ENCODE measurements around the gene NKPD1. TPM values are rescaled to one million over a fixed set of nuclear protein-coding genes. Genes with fewer than 3 reads are reported as not detected.

Gene NKPD1
- total RNA-seq, 4 donors from 2014 or later, result 1.2 TPM; not detected in 3

DNA sequence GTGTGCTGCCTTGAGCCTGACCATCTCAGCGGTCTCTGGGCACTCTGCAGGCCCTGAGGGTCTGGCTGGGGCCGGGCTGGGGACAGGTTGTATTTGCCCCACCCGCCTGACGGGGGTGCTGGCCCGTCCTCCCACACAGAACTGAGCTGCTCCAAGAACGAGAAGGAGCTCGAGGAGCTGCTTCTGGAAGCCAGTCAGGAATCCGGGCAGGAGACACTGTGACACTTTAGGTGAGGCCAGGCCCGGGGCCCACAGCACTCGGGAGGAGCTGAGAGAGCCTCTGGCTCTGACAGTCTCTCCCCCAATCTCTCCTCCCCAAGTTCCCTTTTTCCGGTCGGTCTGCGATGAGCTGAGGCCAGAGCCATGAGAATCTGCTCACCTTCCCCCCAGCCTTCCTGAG is 14.5 kb downstream of the NKPD1 start:
- WGBS, 2 donors, result 72 to 93% methylated on average over 7 to 9 of the region's 13 CpGs
- H3K36me3 ChIP-seq, result peaks cover 2 to 78% (median 17%) of the 10 kb centered on the region in 3 donors

DNA sequence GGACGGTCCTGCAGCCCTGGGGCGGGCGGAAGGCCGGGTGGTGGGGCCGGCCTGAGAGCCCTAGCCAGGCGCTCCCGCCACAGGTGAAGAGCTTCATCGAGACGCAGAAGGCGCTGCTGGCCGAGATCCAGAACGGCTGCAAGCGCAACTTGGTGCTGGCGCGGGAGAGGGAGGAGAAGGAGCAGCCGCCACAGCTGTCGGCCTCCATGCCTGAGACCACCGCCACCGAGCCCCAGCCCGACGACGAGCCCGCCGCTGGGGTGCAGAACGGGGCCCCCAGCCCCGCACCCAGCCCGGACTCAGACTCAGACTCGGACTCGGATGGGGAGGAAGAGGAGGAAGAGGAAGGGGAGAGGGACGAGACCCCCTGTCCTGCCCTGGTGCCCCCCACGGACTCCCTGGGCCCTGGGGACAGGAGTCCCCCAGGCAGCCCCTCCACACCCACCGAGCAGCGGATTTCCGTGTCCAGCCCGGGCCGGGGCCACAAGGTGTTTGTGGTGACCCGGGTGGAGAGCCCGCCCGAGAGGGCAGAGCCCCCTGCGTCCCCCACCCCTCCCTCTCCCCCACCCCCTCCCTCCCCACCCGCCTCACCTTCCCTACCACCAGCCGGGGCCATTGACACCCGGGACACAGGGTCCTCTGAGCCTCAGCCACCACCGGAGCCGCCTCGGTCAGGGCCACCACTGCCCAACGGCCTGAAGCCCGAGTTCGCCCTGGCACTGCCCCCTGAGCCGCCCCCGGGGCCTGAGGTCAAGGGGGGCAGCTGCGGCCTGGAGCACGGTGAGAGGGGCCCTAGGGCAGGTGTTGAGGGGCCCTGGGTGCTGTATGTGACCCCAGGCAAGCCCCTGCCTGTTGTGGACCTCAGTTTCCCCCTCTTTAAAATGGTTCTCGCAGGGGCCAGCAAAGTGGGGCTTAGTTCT is 15.3 kb downstream of the NKPD1 start:
- H3K36me3 ChIP-seq, result peaks cover 2 to 86% (median 21%) of the 10 kb centered on the region in 3 donors
- no peak for DNase-seq (ENCODE audit: low spot score in 2 of 2)
- H3K4me1 ChIP-seq, result no peaks in the 10 kb centered on the region
- no peaks in the 10 kb centered on the region for H3K9me3 ChIP-seq
- H3K4me3 ChIP-seq, result no peak overlapping the region
- WGBS, 2 donors, result 92 to 94% methylated on average over 41 to 47 of the region's 54 CpGs
- TF ChIP-seq, protein P1, sequence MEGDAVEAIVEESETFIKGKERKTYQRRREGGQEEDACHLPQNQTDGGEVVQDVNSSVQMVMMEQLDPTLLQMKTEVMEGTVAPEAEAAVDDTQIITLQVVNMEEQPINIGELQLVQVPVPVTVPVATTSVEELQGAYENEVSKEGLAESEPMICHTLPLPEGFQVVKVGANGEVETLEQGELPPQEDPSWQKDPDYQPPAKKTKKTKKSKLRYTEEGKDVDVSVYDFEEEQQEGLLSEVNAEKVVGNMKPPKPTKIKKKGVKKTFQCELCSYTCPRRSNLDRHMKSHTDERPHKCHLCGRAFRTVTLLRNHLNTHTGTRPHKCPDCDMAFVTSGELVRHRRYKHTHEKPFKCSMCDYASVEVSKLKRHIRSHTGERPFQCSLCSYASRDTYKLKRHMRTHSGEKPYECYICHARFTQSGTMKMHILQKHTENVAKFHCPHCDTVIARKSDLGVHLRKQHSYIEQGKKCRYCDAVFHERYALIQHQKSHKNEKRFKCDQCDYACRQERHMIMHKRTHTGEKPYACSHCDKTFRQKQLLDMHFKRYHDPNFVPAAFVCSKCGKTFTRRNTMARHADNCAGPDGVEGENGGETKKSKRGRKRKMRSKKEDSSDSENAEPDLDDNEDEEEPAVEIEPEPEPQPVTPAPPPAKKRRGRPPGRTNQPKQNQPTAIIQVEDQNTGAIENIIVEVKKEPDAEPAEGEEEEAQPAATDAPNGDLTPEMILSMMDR (IDR thresholded peaks at IDR 0.05), result no peak
- TF ChIP-seq EP300 (IDR thresholded peaks at IDR 0.05) (no peak), POLR2A (IDR thresholded peaks at IDR 0.05) (no peak)
- H3K27ac ChIP-seq, result no peak overlapping the region
- H3K27me3 ChIP-seq, result peaks cover 0 to under 1% of the 10 kb centered on the region in 2 donors

More for the DNA sequence above, 14.5 kb downstream of the NKPD1 start:
- no peak for TF ChIP-seq EP300 (IDR thresholded peaks at IDR 0.05)
- TF ChIP-seq, protein P1 (IDR thresholded peaks at IDR 0.05), result no peak
- TF ChIP-seq POLR2A (IDR thresholded peaks at IDR 0.05), result no peak
- H3K4me3 ChIP-seq, result no peak overlapping the region
- peaks cover 0 to 8% of the 10 kb centered on the region in 2 donors for H3K27me3 ChIP-seq
- no peak overlapping the region for H3K27ac ChIP-seq
- no peak for DNase-seq (ENCODE audit: low spot score in 2 of 2)
- H3K4me1 ChIP-seq, result no peaks in the 10 kb centered on the region
- no peaks in the 10 kb centered on the region for H3K9me3 ChIP-seq

DNA sequence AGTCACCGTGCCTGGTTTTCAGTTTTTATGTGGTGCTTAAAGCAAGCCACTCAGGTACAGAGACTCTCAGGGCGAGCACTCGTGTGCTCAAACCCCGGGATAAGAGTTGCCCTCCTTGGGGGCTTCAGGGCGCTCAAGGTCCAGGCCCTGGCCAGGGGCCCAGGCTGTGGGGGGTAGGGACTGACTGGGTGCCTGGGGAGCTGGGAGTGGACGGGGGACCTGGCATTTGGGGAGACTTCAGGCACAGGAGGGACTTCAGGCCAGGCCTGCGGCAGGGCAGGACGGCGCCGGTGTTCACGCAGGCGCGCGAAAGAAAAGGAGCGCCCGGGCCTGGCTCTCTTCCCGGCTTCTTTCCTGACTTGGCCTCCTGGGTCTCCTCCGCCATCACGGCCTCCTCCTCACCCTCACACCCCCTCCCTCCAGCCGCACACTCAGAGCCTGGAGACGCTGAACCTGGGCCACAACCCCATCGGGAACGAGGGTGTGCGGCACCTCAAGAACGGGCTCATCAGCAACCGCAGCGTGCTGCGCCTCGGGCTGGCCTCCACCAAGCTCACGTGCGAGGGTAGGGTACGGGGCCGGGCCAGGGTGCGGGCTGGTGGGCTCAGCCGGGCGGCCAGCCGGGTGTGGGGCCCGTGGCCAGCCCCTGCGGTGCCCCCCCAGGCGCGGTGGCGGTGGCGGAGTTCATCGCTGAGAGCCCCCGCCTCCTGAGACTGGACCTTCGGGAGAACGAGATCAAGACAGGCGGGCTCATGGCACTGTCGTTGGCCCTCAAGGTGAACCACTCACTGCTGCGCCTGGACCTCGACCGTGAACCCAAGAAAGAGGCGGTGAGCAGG is 16.1 kb downstream of the NKPD1 start:
- TF ChIP-seq, protein P1 (IDR thresholded peaks at IDR 0.05), result no peak
- TF ChIP-seq POLR2A (IDR thresholded peaks at IDR 0.05) (no peak), EP300 (IDR thresholded peaks at IDR 0.05) (no peak)
- H3K9me3 ChIP-seq, result no peaks in the 10 kb centered on the region
- H3K4me3 ChIP-seq, result no peak overlapping the region
- H3K27ac ChIP-seq, result no peak overlapping the region
- no peaks in the 10 kb centered on the region for H3K27me3 ChIP-seq
- 93 to 94% methylated on average over 38 to 53 of the region's 53 CpGs for WGBS, 2 donors
- DNase-seq (ENCODE audit: low spot score in 2 of 2), result no peak
- no peaks in the 10 kb centered on the region for H3K4me1 ChIP-seq
- peaks cover 2 to 94% (median 21%) of the 10 kb centered on the region in 3 donors for H3K36me3 ChIP-seq

DNA sequence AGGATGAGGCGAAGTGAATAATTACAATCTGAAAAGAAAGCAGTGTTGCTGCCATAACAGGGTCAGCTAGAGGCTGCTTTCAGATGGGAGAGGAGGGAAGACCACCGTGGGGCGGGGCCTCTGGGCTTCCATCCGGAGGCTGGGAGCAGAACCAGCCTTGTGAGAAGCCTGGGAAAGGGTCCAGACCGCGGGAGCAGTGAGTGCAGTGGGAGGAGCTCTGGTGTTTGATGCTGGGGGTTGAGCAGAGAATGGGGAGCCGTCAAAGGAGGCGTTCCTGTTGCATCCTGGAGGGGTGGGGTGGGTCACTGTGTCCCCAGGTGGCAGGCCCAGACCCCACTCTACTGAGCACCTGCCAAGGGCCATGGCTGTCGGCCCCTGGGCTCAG is 18.1 kb downstream of the NKPD1 start:
- TF ChIP-seq EP300 (IDR thresholded peaks at IDR 0.05) (no peak), POLR2A (IDR thresholded peaks at IDR 0.05) (no peak)
- TF ChIP-seq, protein P1 (IDR thresholded peaks at IDR 0.05), result no peak
- DNase-seq (ENCODE audit: low spot score in 2 of 2), result no peak
- Histone ChIP-seq H3K27me3 (no peaks in the 10 kb centered on the region), H3K4me1 (peaks cover 0 to 4% (median 0%) of the 10 kb centered on the region in 4 donors), H3K4me3 (no peak overlapping the region), H3K27ac (no peak overlapping the region), H3K9me3 (no peaks in the 10 kb centered on the region), H3K36me3 (peaks cover 2 to 83% (median 21%) of the 10 kb centered on the region in 3 donors)
- 65 to 70% methylated on average over 9 of the region's 9 CpGs for WGBS, 2 donors
